ENCODE data around the gene CACNA1C. TPM values are rescaled to one million over a fixed set of nuclear protein-coding genes. Genes with fewer than 3 reads are reported as not detected.

Gene CACNA1C
- total RNA-seq, 4 donors from 2014 or later: 9.7 to 42.1 (median 18.1) TPM

DNA sequence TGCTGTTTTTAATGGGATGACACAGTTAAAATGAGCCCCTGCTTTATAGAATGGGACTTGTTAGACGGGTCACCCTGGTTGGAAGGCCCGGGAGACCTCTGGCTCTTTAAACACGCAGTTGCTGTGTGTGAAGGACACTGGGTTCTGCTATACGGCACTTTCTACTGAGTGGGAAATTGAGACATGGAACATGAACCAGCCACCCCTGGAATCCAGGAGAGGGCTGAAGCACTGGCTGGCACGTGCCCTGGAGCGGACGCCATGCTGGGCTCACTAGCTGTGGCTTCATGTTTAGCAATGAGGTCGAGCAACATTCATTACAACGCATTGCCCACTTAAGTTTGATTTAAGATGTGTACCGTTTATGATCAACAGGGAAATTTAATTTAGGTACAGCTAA, 23.9 kb downstream of the CACNA1C start:
- TF ChIP-seq POLR2A (IDR thresholded peaks at IDR 0.05) (no peak), CTCF (IDR thresholded peaks at IDR 0.05) (no peak)
- Histone ChIP-seq H3K4me3 (no peak overlapping the region), H3K36me3 (no peaks in the 10 kb centered on the region), H3K9me3 (no peaks in the 10 kb centered on the region), H3K4me1 (no peaks in the 10 kb centered on the region), H3K27me3 (no peaks in the 10 kb centered on the region), H3K27ac (peak overlapping the region in 1 of 4 donors; percentile 76)
- no peak for DNase-seq

DNA sequence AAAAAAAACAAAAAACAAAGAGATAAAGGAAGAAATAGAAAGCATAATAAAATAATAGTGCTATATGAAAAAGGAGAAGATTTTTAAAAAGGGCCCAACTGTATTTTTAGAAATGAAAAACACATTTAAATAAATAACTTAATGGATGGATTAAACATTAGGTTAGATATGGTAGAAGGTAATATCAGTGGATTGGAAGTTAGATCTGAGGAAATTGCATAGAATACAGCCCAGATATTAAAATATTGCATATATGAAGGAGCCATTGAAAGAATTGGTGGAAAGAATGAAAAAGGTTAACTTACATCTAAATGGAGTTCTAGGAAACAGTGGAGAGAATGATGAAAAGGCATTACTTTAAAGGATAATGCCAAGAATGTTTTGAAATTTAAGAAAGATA, 27.8 kb downstream of the CACNA1C start:
- Histone ChIP-seq H3K4me3 (no peak overlapping the region), H3K36me3 (no peaks in the 10 kb centered on the region), H3K9me3 (no peaks in the 10 kb centered on the region), H3K4me1 (no peaks in the 10 kb centered on the region), H3K27me3 (no peaks in the 10 kb centered on the region), H3K27ac (no peak overlapping the region)
- no peak for DNase-seq
- TF ChIP-seq CTCF (IDR thresholded peaks at IDR 0.05) (no peak), POLR2A (IDR thresholded peaks at IDR 0.05) (no peak)

DNA sequence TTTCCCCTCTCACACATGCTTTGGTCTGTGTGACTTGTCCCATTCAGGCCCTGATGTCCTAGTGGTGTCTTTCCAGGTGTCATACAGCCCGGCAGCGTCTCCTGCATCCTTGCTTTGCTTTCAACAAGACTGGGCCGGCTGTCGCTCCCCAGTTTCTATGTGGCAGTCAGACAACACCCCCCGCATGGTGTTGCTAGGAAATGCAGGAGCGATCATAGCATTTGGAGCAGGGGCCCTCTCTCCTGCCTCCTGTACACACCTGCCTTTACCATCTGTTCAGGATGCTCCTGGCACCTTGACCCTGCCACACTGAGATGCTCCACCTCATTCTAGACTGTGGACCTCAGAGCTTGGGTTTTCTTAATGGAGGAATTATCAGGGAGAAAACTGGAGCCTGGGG, 29.5 kb downstream of the CACNA1C start:
- TF ChIP-seq CTCF (IDR thresholded peaks at IDR 0.05): no peak
- H3K4me1 ChIP-seq: no peaks in the 10 kb centered on the region
- no peaks in the 10 kb centered on the region for H3K36me3 ChIP-seq
- no peak for DNase-seq
- H3K9me3 ChIP-seq: no peaks in the 10 kb centered on the region
- H3K27ac ChIP-seq: no peak overlapping the region
- no peaks in the 10 kb centered on the region for H3K27me3 ChIP-seq
- H3K4me3 ChIP-seq: no peak overlapping the region

- H3K36me3 ChIP-seq: no peaks in the 10 kb centered on the region
- no peak overlapping the region for H3K4me3 ChIP-seq
- no peak for DNase-seq
- H3K4me1 ChIP-seq: no peaks in the 10 kb centered on the region
- TF ChIP-seq POLR2A (IDR thresholded peaks at IDR 0.05) (no peak), CTCF (IDR thresholded peaks at IDR 0.05) (no peak)
- no peaks in the 10 kb centered on the region for H3K9me3 ChIP-seq
- H3K27me3 ChIP-seq: no peaks in the 10 kb centered on the region
- no peak overlapping the region for H3K27ac ChIP-seq
Measured at GRCh38 chr12:2083008-2083407, 30.2 kb downstream of the CACNA1C start.

GRCh38 chr12:2083561-2083960, 30.8 kb downstream of the CACNA1C start:
- H3K4me3 ChIP-seq: no peak overlapping the region
- H3K27me3 ChIP-seq: no peaks in the 10 kb centered on the region
- DNase-seq: no peak
- H3K4me1 ChIP-seq: no peaks in the 10 kb centered on the region
- TF ChIP-seq POLR2A (IDR thresholded peaks at IDR 0.05) (no peak), CTCF (IDR thresholded peaks at IDR 0.05) (no peak)
- H3K27ac ChIP-seq: no peak overlapping the region
- H3K36me3 ChIP-seq: no peaks in the 10 kb centered on the region
- H3K9me3 ChIP-seq: no peaks in the 10 kb centered on the region
